Keratinocyte (primary cell): ENCODE data around the gene TUBB4A. TPM values are rescaled to one million over a fixed set of nuclear protein-coding genes. Genes with fewer than 3 reads are reported as not detected.

Experiments
- DNase-seq: peaks from one replicate; pipeline ENCODE4 v3.0.0-alpha.2; 2011; ENCODE audit warnings: low read depth, missing footprints, low spot score
- FAIRE-seq: peaks from 2 replicates; lab custom pipeline; 2011; peaks lifted over from hg19 to GRCh38; lab: Jason Lieb, UNC
- H2AFZ ChIP-seq: 2 replicates; pipeline ENCODE4 v1.6.0; 2012; ENCODE audit warnings: low read length, control low read depth, inconsistent platforms; ENCODE audit not compliant: control insufficient read depth
- H3K27ac ChIP-seq: 2 replicates; pipeline ENCODE4 v1.5.1; 2011; ENCODE audit warnings: low read length; ENCODE audit not compliant: control insufficient read depth, insufficient read depth
- H3K27me3 ChIP-seq: 3 replicates; pipeline ENCODE4 v1.6.0; 2011; ENCODE audit warnings: low read length; ENCODE audit not compliant: control insufficient read depth, insufficient read depth; ENCODE audit errors: extremely low read depth
- H3K36me3 ChIP-seq, 2 experiments: 2 replicates in 1 of 2; 3 replicates in 1 of 2; pipeline ENCODE4 v1.5.1; 2011; ENCODE audit warnings: low read length in 2 of 2, mild to moderate bottlenecking in 1 of 2; ENCODE audit not compliant: control insufficient read depth in 2 of 2, insufficient read depth in 2 of 2; ENCODE audit errors: extremely low read depth in 1 of 2
- H3K4me1 ChIP-seq: 3 replicates; pipeline ENCODE4 v1.5.1; 2011; ENCODE audit warnings: low read length; ENCODE audit not compliant: control insufficient read depth, insufficient read depth; ENCODE audit errors: extremely low read depth
- H3K4me2 ChIP-seq: 3 replicates; pipeline ENCODE4 v1.6.0; 2011; ENCODE audit warnings: low read depth, low read length; ENCODE audit not compliant: control insufficient read depth, insufficient read depth; ENCODE audit errors: extremely low read depth
- H3K4me3 ChIP-seq, 3 experiments: fragments of 200-600 bp in 1 of 3; sonication (generic) in 1 of 3; 2 replicates in 2 of 3; 3 replicates in 1 of 3; pipeline ENCODE4 v1.5.1; 2011 to 2016; ENCODE audit warnings: low read length in 3 of 3, mild to moderate bottlenecking in 3 of 3, control low read depth in 2 of 3, inconsistent platforms in 1 of 3, low read depth in 1 of 3, mixed read lengths in 1 of 3, mixed run types in 1 of 3, moderate library complexity in 1 of 3; ENCODE audit not compliant: control insufficient read depth in 2 of 3, insufficient read depth in 2 of 3; ENCODE audit errors: extremely low read depth in 1 of 3
- H3K79me2 ChIP-seq: 2 replicates; pipeline ENCODE4 v1.6.0; 2012; ENCODE audit warnings: low read length; ENCODE audit not compliant: control insufficient read depth, insufficient read depth
- H3K9ac ChIP-seq: 3 replicates; pipeline ENCODE4 v1.6.0; 2011; ENCODE audit warnings: low read length; ENCODE audit not compliant: control insufficient read depth, insufficient read depth; ENCODE audit errors: extremely low read depth
- H3K9me1 ChIP-seq: 3 replicates; pipeline ENCODE4 v1.6.0; 2011; ENCODE audit warnings: low read length; ENCODE audit not compliant: control insufficient read depth, insufficient read depth; ENCODE audit errors: extremely low read depth
- H3K9me3 ChIP-seq: 2 replicates; pipeline ENCODE4 v1.5.1; 2012; ENCODE audit warnings: low read depth, low read length; ENCODE audit not compliant: control insufficient read depth
- H4K20me1 ChIP-seq: 3 replicates; pipeline ENCODE4 v1.6.0; 2011; ENCODE audit warnings: low read length; ENCODE audit not compliant: control insufficient read depth, insufficient read depth; ENCODE audit errors: extremely low read depth
- CTCF ChIP-seq, 3 experiments: IDR thresholded peaks in 1 of 3; conservative IDR thresholded peaks in 1 of 3; optimal IDR thresholded peaks in 1 of 3; 2 replicates in 2 of 3; 3 replicates in 1 of 3; pipeline versions ENCODE3 to v1.5.1; 2011; ENCODE audit warnings: low read length in 3 of 3, mild to moderate bottlenecking in 3 of 3, moderate library complexity in 2 of 3, control low read depth in 1 of 3, inconsistent platforms in 1 of 3; ENCODE audit not compliant: insufficient read depth in 2 of 3; ENCODE audit errors: extremely low read depth in 1 of 3
- EZH2 ChIP-seq: IDR thresholded peaks from one replicate; pipeline ENCODE4 v1.6.1; 2012; ENCODE audit warnings: inconsistent platforms, mild to moderate bottlenecking, low read length, moderate library complexity
- dilution Hi-C: fragments of 300-500 bp; cut with MboI; formaldehyde crosslinking; loops from one replicate; pipeline ENCODE4 v1.7.0; 2020; ENCODE audit warnings: low sequenced_read_pairs; ENCODE audit not compliant: extremely low pct_ligation_motif_present
- polyA plus RNA-seq, 5 experiments: library from polyadenylated mRNA; depleted of rRNA in 3 of 5; stranded (reverse) in 3 of 5; stranded (forward) in 1 of 5; unstranded in 1 of 5; fragments of >200 nt; gene quantifications; 1 replicate in 1 of 5; 2 replicates in 3 of 5; 3 replicates in 1 of 5; pipeline versions ENCODE4 v1.2.1 to v1.2.3, GENCODE V29; 2011 to 2012; ENCODE audit warnings: missing spikeins in 2 of 5, low read depth in 1 of 5, low replicate concordance in 1 of 5

The TUBB4A gene
- polyA plus RNA-seq, 1 donor (not counting 4 experiments of a cell fraction or from before 2014, with no cell fraction given) = not detected

- H2AFZ ChIP-seq = no peak overlapping the region
- H3K27me3 ChIP-seq = no peaks in the 10 kb centered on the region
- DNase-seq (no peak), FAIRE-seq (no peak)
- dilution Hi-C loops = no loop called here
- no peak overlapping the region for H3K27ac ChIP-seq
- no peaks in the 10 kb centered on the region for H3K36me3 ChIP-seq
- H3K9me3 ChIP-seq = no peaks in the 10 kb centered on the region
- no peaks in the 10 kb centered on the region for H3K79me2 ChIP-seq
- no peaks in the 10 kb centered on the region for H3K4me1 ChIP-seq
- no peak for TF ChIP-seq EZH2
- no peak for TF ChIP-seq CTCF (optimal IDR thresholded peaks at IDR 0.05 in 1 of 3, IDR thresholded peaks at IDR 0.05 in 1 of 3, conservative IDR thresholded peaks at IDR 0.05 in 1 of 3; ENCODE audit: extremely low read depth in 1 of 3, insufficient read depth in 2 of 3, low read length in 3 of 3)
- no peak overlapping the region for H3K4me2 ChIP-seq
- no peak overlapping the region for H3K4me3 ChIP-seq
- H3K9me1 ChIP-seq = no peaks in the 10 kb centered on the region
- no peaks in the 10 kb centered on the region for H4K20me1 ChIP-seq
- no peak overlapping the region for H3K9ac ChIP-seq
Measured at GRCh38 chr19:6483235-6483634, 18.9 kb downstream of the TUBB4A start.

- Histone ChIP-seq H3K9me3 (no peaks in the 10 kb centered on the region), H3K4me1 (no peaks in the 10 kb centered on the region), H3K9ac (no peak overlapping the region), H3K27me3 (no peaks in the 10 kb centered on the region), H2AFZ (no peak overlapping the region), H3K4me3 (no peak overlapping the region), H3K36me3 (no peaks in the 10 kb centered on the region), H3K79me2 (no peaks in the 10 kb centered on the region), H4K20me1 (no peaks in the 10 kb centered on the region), H3K27ac (no peak overlapping the region), H3K4me2 (no peak overlapping the region), H3K9me1 (no peaks in the 10 kb centered on the region)
- FAIRE-seq = no peak
- TF ChIP-seq EZH2 = no peak
- no peak for TF ChIP-seq CTCF (optimal IDR thresholded peaks at IDR 0.05 in 1 of 3, IDR thresholded peaks at IDR 0.05 in 1 of 3, conservative IDR thresholded peaks at IDR 0.05 in 1 of 3; ENCODE audit: extremely low read depth in 1 of 3, insufficient read depth in 2 of 3, low read length in 3 of 3)
- DNase-seq = no peak
- dilution Hi-C loops = no loop called here
Measured at GRCh38 chr19:6482343-6482686, 19.8 kb downstream of the TUBB4A start.
